LNCAP (cell line): ENCODE measurements around the gene CAND1.

ENCODE experiments used
- TF ChIP-seq, protein P1 (sequence below): fragments of 450-650 bp; IDR thresholded peaks from 2 replicates; pipeline ENCODE4 v1.5.1; 2017; ENCODE audit warnings: mild to moderate bottlenecking

The CAND1 gene

GRCh38 chr12:67269633-67270573, 745 bp downstream of the CAND1 start:
- TF ChIP-seq, protein P1, sequence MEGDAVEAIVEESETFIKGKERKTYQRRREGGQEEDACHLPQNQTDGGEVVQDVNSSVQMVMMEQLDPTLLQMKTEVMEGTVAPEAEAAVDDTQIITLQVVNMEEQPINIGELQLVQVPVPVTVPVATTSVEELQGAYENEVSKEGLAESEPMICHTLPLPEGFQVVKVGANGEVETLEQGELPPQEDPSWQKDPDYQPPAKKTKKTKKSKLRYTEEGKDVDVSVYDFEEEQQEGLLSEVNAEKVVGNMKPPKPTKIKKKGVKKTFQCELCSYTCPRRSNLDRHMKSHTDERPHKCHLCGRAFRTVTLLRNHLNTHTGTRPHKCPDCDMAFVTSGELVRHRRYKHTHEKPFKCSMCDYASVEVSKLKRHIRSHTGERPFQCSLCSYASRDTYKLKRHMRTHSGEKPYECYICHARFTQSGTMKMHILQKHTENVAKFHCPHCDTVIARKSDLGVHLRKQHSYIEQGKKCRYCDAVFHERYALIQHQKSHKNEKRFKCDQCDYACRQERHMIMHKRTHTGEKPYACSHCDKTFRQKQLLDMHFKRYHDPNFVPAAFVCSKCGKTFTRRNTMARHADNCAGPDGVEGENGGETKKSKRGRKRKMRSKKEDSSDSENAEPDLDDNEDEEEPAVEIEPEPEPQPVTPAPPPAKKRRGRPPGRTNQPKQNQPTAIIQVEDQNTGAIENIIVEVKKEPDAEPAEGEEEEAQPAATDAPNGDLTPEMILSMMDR, result no peak

DNA sequence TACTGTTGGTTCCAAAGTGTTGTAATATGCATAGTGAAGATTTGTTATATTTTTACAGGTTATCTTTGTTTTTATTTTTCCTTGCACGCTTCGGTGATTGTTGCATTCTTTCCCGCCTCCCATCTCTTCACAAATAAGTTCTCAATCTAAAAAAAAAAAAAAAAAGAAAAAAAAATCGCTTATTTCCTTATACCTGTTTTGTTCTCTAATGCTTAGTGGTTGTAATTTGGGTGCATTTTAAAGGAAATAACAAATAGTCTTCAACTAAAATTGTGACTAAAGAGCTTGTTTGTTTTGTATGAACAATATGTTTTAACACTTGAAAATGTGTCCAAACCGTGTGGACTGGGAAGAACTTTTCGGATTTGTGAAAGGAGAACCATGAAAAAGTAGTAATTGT, 1.5 kb downstream of the CAND1 start:
- TF ChIP-seq, protein P1, result no peak

DNA sequence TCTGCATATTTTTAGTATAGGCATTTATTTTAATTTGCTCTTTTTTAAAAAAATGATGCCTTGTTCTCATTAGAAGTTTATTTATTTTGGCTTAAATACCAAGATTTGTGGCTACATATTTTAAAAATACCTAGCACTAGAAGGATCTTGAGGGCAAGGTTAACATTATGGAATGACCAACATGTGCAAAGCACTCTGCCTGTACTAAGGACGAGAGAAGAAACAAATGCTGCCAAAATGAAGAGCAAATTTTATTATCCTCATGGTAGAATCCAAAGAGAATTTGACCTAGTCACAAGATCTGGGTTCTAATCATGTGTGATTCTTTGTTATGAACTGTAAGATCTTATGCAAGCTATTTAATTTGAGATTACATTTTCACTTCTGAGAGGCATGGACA, 2.8 kb downstream of the CAND1 start:
- TF ChIP-seq, protein P1, result no peak

DNA sequence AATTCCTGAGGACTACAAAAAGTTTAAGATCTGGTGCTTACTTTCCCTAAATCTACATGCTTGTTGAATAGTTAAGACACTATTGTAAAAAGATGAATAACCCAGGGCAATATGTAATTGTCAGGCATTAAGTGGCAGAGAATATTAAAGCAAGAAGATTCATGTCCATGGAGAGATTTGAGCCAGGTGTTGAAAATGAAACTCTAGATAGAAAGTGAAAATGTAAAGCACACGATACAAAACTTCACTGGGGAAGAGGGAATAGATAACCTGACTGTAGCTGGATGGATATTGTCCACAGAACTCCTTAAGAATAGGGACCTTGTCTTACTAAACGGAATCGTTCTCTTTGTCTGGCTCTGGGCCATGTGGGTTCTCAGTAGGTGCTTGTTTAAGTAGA, 5.0 kb downstream of the CAND1 start:
- TF ChIP-seq, protein P1, result no peak

DNA sequence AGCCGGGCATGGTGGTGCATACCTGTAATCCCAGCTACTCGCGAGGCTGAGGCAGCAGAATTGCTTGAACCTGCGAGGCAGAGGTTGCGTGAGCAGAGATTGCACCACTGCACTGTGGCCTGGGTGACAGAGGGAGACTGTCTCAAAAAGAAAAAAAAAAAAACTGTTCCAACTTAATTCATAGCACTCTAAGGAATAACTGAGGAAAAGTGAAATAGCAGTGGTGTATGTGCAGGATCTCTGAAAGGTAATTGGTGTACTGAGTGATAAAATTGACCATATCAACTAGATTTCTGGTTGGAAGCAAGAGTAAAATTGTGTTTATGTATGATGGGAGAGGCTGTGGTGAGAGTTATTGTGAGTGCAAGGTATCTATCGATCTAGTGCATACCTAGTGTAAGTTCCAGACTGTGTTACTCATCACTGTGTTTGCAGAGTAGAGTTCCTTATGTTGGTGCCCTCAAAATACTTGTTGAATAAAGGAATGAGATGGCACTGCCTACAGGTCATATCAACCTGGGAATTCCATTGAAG, 6.3 kb downstream of the CAND1 start:
- TF ChIP-seq, protein P1, result no peak

- TF ChIP-seq, protein P1, result no peak
These were observed 7.3 kb downstream of the CAND1 start for GRCh38 chr12:67276421-67276820.

DNA sequence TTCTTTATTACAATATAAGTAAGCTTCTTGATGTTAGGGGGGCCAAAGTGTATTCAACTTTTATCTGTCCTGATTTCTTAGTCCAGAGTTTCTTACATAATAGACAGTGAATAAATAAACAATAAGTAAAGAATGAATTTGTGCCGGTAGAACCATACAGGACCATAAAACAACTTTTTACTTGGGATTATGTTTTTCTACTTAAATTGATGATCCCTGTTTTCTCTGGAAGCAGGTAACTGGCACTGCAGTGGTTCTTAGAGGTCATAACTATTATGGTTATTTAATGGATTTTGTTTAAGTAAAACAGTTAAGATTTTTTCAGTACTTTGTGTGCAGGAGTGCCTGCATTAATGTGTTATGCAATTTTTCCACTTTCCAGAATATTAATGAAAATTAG, 10.5 kb downstream of the CAND1 start:
- TF ChIP-seq, protein P1, result no peak
